Right ventricle myocardium superior (tissue), 1 donor: ENCODE measurements around the gene VPS33B. TPM values are rescaled to one million over a fixed set of nuclear protein-coding genes. Genes with fewer than 3 reads are reported as not detected.

Experiments used
- ATAC-seq: fragments of 200-7000 bp; cut with Tn5 transposase; one replicate; pipeline ENCODE4 v1.9.1; 2020; ENCODE audit warnings: mild to moderate bottlenecking; ENCODE audit not compliant: poor library complexity
- DNase-seq: peaks from one replicate; pipeline ENCODE4 v3.0.0-alpha.2; 2020
- intact Hi-C: fragments of 100-400 bp; cut with DNase I; formaldehyde crosslinking; loops from one replicate; pipeline ENCODE4 v1.11.2; 2022
- total RNA-seq: library from RNA; stranded (reverse); fragmentation: NEBNext Ultra II Directional; extraction: Animal tissue kit (Norgen Biotek cat#: 25700); gene quantifications from one replicate; pipeline ENCODE4 v1.2.1, GENCODE V29; 2021
- donor health status: DM: no; HTN: yes; CAD: no; lungs with severe emphysema.

Gene VPS33B
- total RNA-seq, 1 donor from 2014 or later: 4.4 TPM

DNA sequence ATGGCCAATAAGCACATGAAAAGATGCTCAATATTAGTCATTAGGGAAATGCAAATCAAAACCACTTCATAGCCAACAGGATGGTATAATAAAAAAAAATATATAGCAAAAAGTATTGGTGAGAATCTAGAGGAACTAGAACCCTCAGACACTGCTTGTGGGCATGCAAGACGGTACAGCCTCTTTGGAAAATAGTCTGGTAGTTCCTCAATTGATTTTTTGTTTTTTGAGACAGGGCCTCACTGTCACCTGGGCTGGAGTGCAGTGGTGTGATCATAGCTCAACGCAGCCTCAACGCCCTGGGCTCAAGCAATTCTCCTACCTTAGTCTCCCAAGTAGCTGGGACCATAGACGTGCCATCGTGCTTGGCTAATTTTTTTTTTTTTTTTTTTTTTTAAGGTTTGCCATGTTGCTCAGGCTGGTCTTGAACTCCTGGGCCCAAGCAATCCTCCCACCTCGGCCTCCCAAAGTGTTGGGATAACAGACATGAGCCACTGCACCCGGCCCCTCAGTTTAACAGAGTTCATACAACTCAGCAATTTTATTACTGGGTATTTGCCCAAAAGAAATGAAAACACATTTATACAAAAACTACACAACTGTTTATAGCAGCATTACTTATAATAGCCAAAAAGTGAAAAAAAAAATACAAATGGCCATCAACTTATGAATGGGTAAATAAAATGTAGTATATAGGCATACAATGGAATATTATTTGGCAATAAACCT is 33.2 kb downstream of the VPS33B start:
- no peak for DNase-seq
- intact Hi-C loops: no loop called here
- ATAC-seq: no peak

DNA sequence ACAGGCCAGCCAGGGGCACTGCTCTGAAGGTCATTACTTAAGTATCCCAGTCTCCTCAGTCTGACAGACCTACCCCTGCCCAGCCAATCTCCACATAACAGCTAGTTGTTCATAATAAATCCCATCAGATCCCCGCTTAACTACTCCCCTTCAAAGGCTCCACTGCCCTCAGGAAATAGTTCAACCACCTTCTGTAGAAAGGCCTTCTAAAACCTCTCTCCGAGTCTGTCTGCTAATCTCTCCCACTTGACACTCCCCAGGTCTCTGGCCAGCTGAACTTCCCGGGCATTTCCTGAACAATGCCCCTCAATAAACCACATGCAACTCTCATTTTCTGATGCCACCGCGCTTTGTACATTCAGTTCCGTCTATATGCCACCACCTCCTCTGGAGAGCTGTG is 34.1 kb downstream of the VPS33B start:
- intact Hi-C loops: no loop called here
- no peak for ATAC-seq
- no peak for DNase-seq

DNA sequence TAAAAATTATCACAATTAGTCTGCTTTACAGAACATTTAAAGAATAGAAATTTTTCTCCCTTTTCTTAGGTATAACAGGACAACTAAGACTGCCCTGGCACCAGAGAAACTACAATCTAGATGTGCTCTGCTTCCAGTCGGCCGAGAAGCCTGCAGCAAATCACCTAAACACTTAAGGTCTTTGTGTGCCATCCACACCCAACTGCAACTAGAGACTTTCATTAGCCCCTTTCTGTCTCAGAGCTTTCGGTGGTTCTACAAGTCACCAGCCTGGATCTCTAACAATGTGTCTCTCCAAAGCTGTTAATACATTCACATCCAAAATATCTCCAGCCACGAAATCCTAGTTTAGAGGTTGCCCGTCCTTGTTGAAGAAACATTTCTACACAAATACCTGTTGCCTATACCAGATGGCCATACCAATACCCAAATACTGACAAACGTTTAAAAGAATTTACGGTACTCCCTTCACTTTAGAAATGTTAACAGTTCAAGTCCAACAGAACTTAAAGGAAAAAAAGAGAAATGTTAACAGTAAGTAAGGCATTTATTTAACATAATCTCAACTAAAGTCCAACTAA is 34.7 kb downstream of the VPS33B start:
- ATAC-seq (no peak), DNase-seq (no peak)
- intact Hi-C loops: no loop called here

DNA sequence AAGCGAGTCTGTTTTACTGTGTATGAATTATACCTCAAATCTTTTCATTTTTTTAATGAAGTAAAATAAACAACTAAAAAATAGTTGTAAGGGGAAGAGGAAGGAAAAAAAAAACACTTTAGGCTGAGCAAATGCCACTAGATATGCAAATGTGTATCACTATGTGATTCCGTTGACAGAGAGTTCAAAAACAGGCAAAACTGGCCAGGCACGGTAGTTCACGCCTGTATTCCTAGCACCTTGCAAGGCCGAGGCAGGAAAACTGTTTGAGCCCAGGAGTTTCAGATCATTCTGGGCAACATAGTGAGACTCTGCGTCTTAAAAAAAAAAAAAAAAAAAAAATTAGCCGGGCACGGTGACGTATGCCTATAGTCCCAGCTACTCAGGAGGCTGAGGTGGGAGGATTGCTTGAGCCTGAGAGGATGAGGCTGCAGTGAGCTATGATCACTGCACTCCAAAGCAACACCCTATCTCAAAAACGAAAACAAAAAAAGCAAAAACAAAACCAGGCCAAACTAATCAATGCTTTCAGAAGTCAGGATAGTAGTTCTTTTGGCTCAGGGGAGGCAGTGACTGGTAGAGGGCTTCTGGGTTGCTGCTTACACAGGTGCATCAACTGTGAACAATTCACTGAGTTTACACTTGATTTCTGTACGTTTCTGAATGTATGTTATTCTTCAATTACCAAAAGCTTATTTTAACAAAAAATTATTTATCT is 35.4 kb downstream of the VPS33B start:
- intact Hi-C loops: no loop called here
- DNase-seq (no peak), ATAC-seq (no peak)

DNA sequence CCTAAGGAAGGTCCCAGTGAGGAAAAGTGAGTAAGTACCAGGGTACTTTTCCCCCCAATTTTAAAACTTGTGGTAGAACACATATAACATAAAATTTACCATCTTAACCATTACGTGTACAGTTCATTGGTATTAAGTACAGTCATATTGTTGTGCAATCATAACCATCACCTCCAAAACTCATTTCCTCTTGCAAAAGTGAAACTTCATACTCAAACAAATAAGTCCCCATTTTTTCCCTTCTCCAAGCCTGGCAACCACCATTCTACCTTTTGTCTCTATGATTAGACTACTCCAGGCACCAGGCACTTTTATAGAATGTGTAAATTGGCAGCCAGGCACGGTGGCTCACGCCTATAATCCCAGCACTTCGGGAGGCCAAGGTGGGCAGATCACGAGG is 40.3 kb downstream of the VPS33B start:
- no peak for DNase-seq
- intact Hi-C loops: no loop called here
- ATAC-seq: no peak

DNA sequence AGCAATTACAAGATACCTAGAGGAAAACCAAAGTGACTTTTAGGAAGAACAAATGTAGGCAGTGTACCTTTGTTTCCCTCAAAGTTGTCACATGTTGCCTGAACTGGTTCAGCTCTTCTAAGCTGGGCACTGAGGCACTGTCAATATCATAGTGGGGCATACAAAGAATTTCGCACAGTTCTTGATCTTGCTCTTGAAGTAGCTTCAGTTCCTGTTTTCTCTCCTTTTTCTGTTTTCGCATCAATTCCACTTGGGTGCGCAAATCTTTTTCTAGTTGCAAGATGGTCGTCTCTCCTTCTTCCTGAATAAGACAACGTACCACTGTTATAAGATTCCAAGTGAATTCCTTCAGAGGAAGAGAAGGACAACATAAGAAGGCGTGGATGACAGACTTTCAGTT is 40.7 kb downstream of the VPS33B start:
- ATAC-seq: no peak
- DNase-seq: no peak
- intact Hi-C loops: no loop called here

DNA sequence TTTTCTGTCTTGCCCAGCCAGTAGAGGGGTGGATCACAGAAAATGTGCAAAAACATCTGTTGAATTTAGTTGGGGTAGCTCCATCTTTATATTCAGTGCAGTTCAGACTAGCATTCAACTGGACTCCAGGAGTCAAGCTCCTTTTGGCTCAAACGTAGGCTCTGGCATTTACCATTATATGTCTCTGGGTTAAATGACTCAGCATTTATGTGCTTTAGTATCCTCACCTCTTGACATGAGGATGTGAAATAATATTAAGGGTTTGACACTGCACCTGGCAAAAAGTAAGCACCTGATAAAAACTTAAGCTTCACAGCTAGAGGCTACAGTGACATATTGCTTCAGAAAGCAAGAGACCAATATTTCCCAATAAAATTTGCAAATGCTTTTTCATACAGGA is 42.8 kb downstream of the VPS33B start:
- intact Hi-C loops: no loop called here
- no peak for ATAC-seq
- DNase-seq: no peak

DNA sequence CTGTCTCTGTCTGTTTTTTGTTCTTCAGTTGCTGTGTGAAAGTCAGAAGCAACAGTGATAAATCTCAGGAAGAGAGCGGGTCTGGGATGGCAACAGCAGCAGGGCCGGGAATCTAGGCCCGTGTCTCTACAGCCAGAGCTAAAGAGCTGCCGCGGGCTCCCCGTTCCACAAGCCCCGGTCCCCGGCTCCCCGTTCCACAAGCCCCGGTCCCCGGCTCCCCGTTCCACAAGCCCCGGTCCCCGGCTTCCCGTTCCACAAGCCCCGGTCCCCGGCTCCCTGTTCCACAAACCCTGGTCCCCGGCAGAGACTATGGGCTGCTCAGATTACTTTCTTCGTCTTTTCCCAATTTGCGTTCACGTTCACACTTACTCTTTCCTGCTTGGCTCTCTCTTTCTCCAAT is 48.2 kb downstream of the VPS33B start:
- ATAC-seq: no peak

DNA sequence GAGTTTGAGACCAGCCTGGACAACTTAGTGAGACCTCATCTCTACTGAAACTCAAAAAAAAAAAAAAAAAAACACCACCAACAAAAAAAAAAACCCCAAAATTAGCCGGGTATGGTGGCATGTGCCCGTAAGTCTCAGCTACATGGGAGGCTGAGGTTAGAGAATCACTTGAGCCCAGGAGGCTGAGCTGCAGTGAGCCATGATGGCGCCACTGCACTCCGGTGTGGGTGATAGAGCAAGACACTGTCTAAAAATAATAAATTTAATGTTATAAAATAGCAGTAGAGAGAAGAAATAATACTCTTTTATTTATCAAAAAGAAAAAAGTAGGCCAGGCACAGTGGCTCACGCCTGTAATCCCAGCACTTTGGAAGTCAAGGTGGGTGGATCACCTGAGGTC is 50.3 kb downstream of the VPS33B start:
- intact Hi-C loops: no loop called here
- ATAC-seq: no peak
- DNase-seq: no peak

More for the DNA sequence above, 48.2 kb downstream of the VPS33B start:
- no peak for DNase-seq
- intact Hi-C loops: no loop called here

DNA sequence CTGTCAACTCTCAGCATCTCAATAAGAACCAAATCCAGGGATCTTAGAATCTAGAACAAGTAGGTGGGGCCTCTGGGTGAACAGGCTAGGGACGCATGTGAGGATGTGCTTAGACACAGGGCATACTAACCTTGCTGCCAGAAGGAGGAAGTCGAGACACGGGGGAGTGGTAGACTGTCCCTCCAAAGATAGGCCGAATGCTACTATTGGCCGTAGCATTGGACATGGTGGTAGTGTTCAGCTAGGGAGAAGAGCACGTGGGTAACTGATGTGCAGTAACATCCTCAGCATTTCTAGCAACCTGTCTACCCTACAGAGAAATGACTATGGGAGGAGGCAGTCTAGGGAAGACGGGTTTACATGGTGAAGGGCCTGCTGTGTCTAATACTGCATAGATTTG is 52.1 kb downstream of the VPS33B start:
- intact Hi-C loops: no loop called here
- ATAC-seq (no peak), DNase-seq (no peak)

DNA sequence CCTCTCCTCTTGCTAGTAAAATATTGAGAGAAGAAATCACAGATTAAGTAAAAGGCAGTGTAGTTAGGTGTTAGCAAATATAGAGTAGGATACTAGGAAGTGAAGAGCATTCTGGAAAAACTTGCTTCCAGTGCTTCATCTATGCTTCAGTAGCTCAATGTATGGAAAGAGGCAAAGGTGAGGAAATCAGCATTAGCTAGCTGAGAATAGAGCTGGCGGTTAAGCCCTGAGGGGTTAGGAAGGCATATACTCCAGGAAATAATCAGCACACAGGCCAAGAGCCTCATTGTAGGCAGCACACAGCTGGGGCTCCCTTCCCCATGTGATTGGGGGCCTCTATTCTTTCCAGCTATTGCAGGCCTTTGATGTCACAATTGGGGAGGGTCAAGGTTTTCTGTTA is 54.0 kb downstream of the VPS33B start:
- DNase-seq (no peak), ATAC-seq (no peak)
- intact Hi-C loops: no loop called here

DNA sequence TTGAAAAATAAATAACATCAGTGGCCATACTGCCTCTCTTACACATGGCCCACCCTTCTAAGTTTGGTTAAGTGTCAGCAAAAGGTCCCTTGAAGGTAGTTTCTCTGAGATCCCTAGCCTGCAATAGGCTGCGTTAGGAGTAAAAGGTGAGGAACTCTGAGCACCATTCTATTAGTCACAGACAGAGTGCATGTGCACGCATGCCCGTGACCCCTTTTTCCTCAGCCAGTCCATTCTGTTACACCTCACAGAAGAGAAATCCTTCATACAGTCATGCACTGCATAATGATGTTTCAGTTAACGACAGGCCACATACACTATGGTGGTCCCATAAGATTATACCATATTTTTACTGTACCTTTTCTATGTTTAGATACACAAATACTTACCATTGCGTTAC is 55.2 kb downstream of the VPS33B start:
- intact Hi-C loops: no loop called here
- DNase-seq (no peak), ATAC-seq (no peak)

DNA sequence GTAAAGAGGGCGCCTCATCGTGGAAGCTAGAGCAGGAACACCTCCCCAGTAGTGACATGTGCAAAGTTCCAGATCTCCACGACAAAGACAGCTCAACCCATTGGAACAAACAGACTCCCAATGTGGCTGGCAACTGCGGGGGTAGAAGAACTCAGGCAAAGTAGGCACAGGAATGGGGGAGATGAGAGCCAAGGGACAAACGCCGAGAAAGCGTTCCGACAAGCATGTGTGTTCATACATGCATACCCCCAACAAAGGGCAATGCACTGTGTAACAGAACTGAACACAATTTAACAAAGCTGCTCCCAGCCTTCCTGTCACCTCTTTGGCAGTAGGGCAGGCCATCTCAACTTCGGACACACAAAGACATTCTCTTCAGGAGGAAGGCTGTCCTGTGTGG is 56.1 kb downstream of the VPS33B start:
- intact Hi-C loops: no loop called here
- ATAC-seq (no peak), DNase-seq (no peak)

DNA sequence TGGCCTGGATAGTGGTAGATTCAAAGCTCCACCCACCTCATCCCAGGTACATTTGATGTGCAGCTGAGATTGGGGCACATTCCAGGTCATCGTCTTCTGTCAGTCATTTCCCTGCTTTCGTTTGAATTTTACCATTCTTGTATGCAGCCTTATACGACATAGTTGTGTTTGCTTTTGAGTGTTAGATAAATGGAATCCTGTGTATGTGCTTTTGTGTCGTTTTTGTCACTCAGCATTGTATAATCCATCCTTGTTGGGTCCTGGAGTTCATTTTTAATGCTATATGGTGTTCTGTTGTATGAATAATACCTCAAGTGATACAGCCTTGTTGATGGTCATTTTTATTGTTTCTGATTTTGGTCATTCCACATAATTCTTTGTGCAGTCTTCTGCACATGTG is 60.4 kb downstream of the VPS33B start:
- intact Hi-C loops: loop anchor here (5.0 kb wide), 2 partner anchors 70 to 85 kb away; no protein-coding TSS in a partner anchor
- ATAC-seq: no peak
- no peak for DNase-seq

DNA sequence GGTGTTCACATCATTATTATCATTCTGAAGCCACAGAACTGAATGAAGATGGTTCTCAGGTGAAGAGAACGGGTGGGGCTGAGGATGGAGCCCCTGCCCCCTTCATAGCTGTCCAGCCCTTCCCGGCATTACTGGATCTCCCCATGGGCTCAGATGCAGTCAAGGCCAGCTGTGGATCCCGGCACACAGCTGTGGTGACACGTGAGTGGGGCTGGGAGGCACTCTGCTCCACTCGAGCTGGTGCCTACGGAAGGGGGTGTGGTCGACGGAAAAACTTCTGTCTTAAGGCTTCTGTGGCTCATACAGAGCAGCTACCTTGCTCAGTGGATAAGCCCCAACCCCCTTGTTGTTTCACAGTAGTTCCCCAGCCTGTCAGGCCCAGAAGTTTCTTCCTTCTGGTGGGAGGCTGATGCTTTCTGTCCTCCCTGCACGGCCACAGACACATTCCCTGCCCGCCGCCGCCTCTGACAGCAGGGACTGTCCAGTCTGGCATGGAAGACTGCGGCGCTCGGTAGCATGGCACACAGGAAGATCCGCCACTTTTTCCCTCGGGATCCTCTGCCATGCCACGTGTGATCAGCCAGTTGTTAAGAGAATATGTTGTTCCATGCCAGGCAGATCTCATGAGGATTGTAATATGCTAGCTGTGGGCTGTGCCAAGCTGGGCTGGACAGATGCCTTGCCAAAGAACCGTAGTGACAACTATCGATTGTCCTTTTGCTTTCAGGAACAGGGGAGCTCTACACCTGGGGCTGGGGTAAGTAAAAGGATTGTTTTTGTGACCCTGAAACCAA is 61.9 kb downstream of the VPS33B start:
- DNase-seq (no peak), ATAC-seq (no peak)
- intact Hi-C loops: loop anchor here (5.0 kb wide), 2 partner anchors 72 to 87 kb away; no protein-coding TSS in a partner anchor

DNA sequence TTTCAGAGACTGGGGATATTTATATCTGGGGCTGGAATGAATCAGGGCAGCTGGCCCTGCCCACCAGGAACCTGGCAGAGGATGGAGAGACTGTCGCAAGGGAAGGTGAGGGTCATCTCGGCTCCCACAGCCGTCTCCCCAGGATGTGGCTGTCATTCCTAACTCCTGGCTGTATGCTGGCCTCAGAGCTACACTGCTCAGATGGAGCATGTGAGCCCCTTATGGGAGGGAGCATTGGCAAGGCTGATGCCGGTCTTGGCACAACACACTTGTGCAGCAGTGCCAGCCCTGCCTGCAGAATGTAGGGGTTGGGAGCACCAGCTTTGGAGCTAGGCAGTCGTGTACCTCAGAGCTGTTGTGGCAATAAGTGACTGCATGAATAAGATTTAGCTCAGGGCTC is 62.5 kb downstream of the VPS33B start:
- ATAC-seq (peak; percentile 65), DNase-seq (peak; percentile 79)
- intact Hi-C loops: loop anchor here (5.0 kb wide), 3 partner anchors 72 to 312 kb away; no protein-coding TSS in a partner anchor

DNA sequence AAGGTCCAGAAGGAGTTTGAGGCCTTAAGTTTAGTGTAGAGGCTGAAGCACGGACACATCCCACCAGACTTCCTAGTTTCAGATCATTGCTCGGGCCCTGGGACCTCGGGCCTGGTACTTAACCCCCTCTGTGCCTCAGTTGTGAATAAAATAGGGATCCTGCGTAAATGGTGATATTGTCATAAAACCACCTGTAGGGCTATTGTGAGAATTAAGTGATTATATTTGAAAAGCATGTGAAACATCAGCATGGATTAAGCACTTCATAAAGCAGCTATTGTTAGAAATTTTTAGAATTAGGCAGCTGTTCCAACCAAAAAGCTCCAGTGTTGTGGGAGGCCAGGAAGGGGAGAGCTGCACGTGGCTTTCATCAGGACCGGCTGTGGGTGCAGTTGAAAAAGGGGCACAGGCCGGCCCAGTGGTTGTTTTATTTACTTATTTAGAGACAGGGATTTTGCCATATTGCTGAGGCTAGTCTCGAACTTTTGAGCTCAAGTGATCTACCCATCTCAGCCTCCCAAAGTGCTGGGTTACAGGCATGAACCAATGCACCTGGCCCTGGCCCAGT is 63.3 kb downstream of the VPS33B start:
- DNase-seq: no peak
- ATAC-seq: no peak
- intact Hi-C loops: loop anchor here (5.0 kb wide), 1 partner anchor 313 kb away; no protein-coding TSS in a partner anchor

DNA sequence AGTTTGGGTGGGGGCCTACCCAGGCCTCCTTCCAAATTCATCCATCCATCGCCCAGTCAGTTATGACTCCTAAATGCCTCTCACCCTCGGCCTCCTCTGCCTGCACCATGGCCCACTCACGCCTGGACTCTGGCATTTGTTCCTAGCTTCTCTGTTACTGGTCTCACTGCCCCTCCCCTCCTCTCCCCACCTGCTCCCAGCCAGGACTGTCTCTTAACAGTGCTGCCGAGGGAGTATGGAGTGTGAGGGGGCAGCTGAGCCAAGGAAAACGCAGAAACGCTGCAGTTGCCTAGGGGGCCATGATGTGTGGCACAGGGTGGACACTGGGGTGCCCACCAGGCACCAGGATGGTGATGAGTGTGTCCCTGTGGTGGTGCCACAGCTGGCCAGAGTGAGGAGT is 64.6 kb downstream of the VPS33B start:
- ATAC-seq (no peak), DNase-seq (no peak)
- intact Hi-C loops: loop anchor here (5.0 kb wide), 1 partner anchor 315 kb away; no protein-coding TSS in a partner anchor
